ENCODE data around the gene CRTAP. TPM values are rescaled to one million over a fixed set of nuclear protein-coding genes. Genes with fewer than 3 reads are reported as not detected.

CRTAP gene
- total RNA-seq, 1 experiment from 2014 or later = 134 TPM

GRCh38 chr3:33089515-33089914 lies 24.3 kb upstream of the CRTAP start:
- Histone ChIP-seq H3K36me3 (ENCODE audit: low read depth) (no peaks in the 10 kb centered on the region), H3K4me1 (replicated peaks; ENCODE audit: insufficient read depth) (no peaks in the 10 kb centered on the region), H3K9me3 (ENCODE audit: insufficient read depth, low read depth) (no peaks in the 10 kb centered on the region), H3K4me2 (no peak overlapping the region), H3K4me3 (no peak overlapping the region), H3K27me3 (ENCODE audit: insufficient read depth, low read depth) (no peaks in the 10 kb centered on the region), H3K27ac (no peak overlapping the region), H3K79me2 (ENCODE audit: low read depth) (peaks cover 31% of the 10 kb centered on the region; the same call in 1 of the 2 replicates), H2AFZ (no peak overlapping the region), H3F3A (ENCODE audit: insufficient read depth, low read depth) (no peaks in the 10 kb centered on the region), H4K20me1 (ENCODE audit: insufficient read depth) (no peaks in the 10 kb centered on the region), H3K9me2 (ENCODE audit: insufficient read depth) (no peaks in the 10 kb centered on the region)
- POLR2A ChIA-PET (ENCODE audit: unreplicated experiment) = no interaction called here
- no TSS peak for BruUV-seq (replicated peaks)
- intact Hi-C loops (cut with micrococcal nuclease; ENCODE audit: unreplicated experiment) = no loop called here
- TF ChIP-seq CTCF (conservative IDR thresholded peaks at IDR 0.05) (no peak), EZH2 (IDR thresholded peaks at IDR 0.05; ENCODE audit: low read depth) (no peak)
- CTCF ChIA-PET = interaction anchor here (0.6 kb wide), 1 partner anchor 46 kb away, joined by 5 read pairs; no protein-coding TSS in a partner anchor
- DNase-seq = no peak

- peaks cover 37% of the 10 kb centered on the region for H3K79me2 ChIP-seq (ENCODE audit: low read depth)
- no peaks in the 10 kb centered on the region for H3F3A ChIP-seq (ENCODE audit: insufficient read depth, low read depth)
- intact Hi-C loops (cut with micrococcal nuclease; ENCODE audit: unreplicated experiment) = no loop called here
- TF ChIP-seq EZH2 (IDR thresholded peaks at IDR 0.05; ENCODE audit: low read depth) (no peak), CTCF (conservative IDR thresholded peaks at IDR 0.05) (no peak)
- no peak overlapping the region for H2AFZ ChIP-seq
- H3K4me2 ChIP-seq = no peak overlapping the region
- H3K36me3 ChIP-seq (ENCODE audit: low read depth) = no peaks in the 10 kb centered on the region
- H3K4me3 ChIP-seq = no peak overlapping the region
- no peaks in the 10 kb centered on the region for H3K27me3 ChIP-seq (ENCODE audit: insufficient read depth, low read depth)
- no peaks in the 10 kb centered on the region for H4K20me1 ChIP-seq (ENCODE audit: insufficient read depth)
- H3K9me3 ChIP-seq (ENCODE audit: insufficient read depth, low read depth) = no peaks in the 10 kb centered on the region
- CTCF ChIA-PET = no interaction called here
- DNase-seq = no peak
- no peaks in the 10 kb centered on the region for H3K9me2 ChIP-seq (ENCODE audit: insufficient read depth)
- POLR2A ChIA-PET (ENCODE audit: unreplicated experiment) = no interaction called here
- no peak overlapping the region for H3K27ac ChIP-seq
- 0 out of 2 replicates have a peak, but pooled peaks cover 3% of the 10 kb centered on the region for H3K4me1 ChIP-seq (replicated peaks; ENCODE audit: insufficient read depth)
- no TSS peak for BruUV-seq (replicated peaks)
Measured at GRCh38 chr3:33091746-33092145, 22.1 kb upstream of the CRTAP start.

- H3K79me2 ChIP-seq (ENCODE audit: low read depth) = peaks cover 36% of the 10 kb centered on the region
- POLR2A ChIA-PET (ENCODE audit: unreplicated experiment) = no interaction called here
- no peaks in the 10 kb centered on the region for H4K20me1 ChIP-seq (ENCODE audit: insufficient read depth)
- H2AFZ ChIP-seq = no peak overlapping the region
- H3K4me1 ChIP-seq (replicated peaks; ENCODE audit: insufficient read depth) = peaks cover 4% of the 10 kb centered on the region; the same call in 1 of the 2 replicates
- no peaks in the 10 kb centered on the region for H3K9me2 ChIP-seq (ENCODE audit: insufficient read depth)
- no peak overlapping the region for H3K4me2 ChIP-seq
- H3K36me3 ChIP-seq (ENCODE audit: low read depth) = no peaks in the 10 kb centered on the region
- BruUV-seq (replicated peaks) = no TSS peak
- DNase-seq = no peak
- no peaks in the 10 kb centered on the region for H3F3A ChIP-seq (ENCODE audit: insufficient read depth, low read depth)
- no peaks in the 10 kb centered on the region for H3K9me3 ChIP-seq (ENCODE audit: insufficient read depth, low read depth)
- no peak for TF ChIP-seq EZH2 (IDR thresholded peaks at IDR 0.05; ENCODE audit: low read depth)
- TF ChIP-seq CTCF (conservative IDR thresholded peaks at IDR 0.05) = no peak
- no peak overlapping the region for H3K4me3 ChIP-seq
- CTCF ChIA-PET = no interaction called here
- intact Hi-C loops (cut with micrococcal nuclease; ENCODE audit: unreplicated experiment) = no loop called here
- H3K27me3 ChIP-seq (ENCODE audit: insufficient read depth, low read depth) = no peaks in the 10 kb centered on the region
- no peak overlapping the region for H3K27ac ChIP-seq
Measured at GRCh38 chr3:33092496-33093254, 21.1 kb upstream of the CRTAP start.
